Uterus (tissue), 4 donors: ENCODE results near the gene MYL11. TPM values are rescaled to one million over a fixed set of nuclear protein-coding genes. Genes with fewer than 3 reads are reported as not detected.

Experiments used
- DNase-seq, 2 donors: peaks; one replicate each; pipeline ENCODE4 v3.0.0-alpha.2; 2019 to 2020
- H3K27ac ChIP-seq, 2 donors: fragments of 200-600 bp; sonication (generic); 1 replicate in 1 of 2; 2 replicates in 1 of 2; pipeline ENCODE4 v1.5.1; 2016 to 2018
- H3K27me3 ChIP-seq, 2 donors: fragments of 200-600 bp; sonication (generic); one replicate each; pipeline ENCODE4 v1.5.1; 2018 to 2019; ENCODE audit warnings: control low read depth in 1 of 2
- H3K36me3 ChIP-seq, 2 donors: fragments of 200-600 bp; sonication (generic); one replicate each; pipeline ENCODE4 v1.5.1; 2019; ENCODE audit warnings: control low read depth in 1 of 2
- H3K4me1 ChIP-seq, 2 donors: fragments of 200-600 bp; sonication (generic); one replicate each; pipeline ENCODE4 v1.5.1; 2018 to 2019; ENCODE audit warnings: control low read depth in 1 of 2
- H3K4me3 ChIP-seq, 2 donors: fragments of 200-600 bp; sonication (generic); 1 replicate in 1 of 2; 2 replicates in 1 of 2; pipeline ENCODE4 v1.5.1; 2018 to 2019; ENCODE audit warnings: mild to moderate bottlenecking in 1 of 2
- H3K9me3 ChIP-seq, 2 donors: fragments of 200-600 bp; sonication (generic); one replicate each; pipeline ENCODE4 v1.5.1; 2019; ENCODE audit warnings: control low read depth in 1 of 2
- POLR2A ChIP-seq, 2 donors: fragments of 450-650 bp; IDR thresholded peaks; one replicate each; pipeline ENCODE4 v1.6.1; 2016; ENCODE audit warnings: antibody characterized with exemption in 2 of 2, mild to moderate bottlenecking in 1 of 2, moderate library complexity in 1 of 2
- intact Hi-C: fragments of 100-400 bp; cut with DNase I; formaldehyde crosslinking; loops from one replicate; pipeline ENCODE4 v1.15.1; 2023; ENCODE audit warnings: low total_unique reads
- small RNA-seq: library from RNA; depleted of rRNA; stranded (forward); fragments of <200 nt; gene quantifications from one replicate; pipeline ENCODE3, GENCODE V24; 2016
- total RNA-seq, 4 donors: library from RNA; depleted of rRNA in 3 of 4; stranded (reverse); fragments of >200 nt in 3 of 4; gene quantifications; one replicate each; pipeline versions ENCODE4 v1.1.0 to v1.2.4, GENCODE V29; 2014 to 2023
- TF ChIP-seq, protein P1 (sequence below), 4 experiments: fragments of 200-600 bp in 2 of 4; fragments of 450-650 bp in 2 of 4; sonication (generic) in 2 of 4; IDR thresholded peaks; one replicate each; pipeline ENCODE4 v1.5.1; 2016 to 2019; ENCODE audit warnings: antibody characterized with exemption in 4 of 4, mild to moderate bottlenecking in 2 of 4, moderate library complexity in 1 of 4
- donor health status: DM: yes; HTN: yes; CAD: no.

Gene MYL11
- total RNA-seq, 4 donors from 2014 or later, result 1.2 TPM; not detected in 3

DNA sequence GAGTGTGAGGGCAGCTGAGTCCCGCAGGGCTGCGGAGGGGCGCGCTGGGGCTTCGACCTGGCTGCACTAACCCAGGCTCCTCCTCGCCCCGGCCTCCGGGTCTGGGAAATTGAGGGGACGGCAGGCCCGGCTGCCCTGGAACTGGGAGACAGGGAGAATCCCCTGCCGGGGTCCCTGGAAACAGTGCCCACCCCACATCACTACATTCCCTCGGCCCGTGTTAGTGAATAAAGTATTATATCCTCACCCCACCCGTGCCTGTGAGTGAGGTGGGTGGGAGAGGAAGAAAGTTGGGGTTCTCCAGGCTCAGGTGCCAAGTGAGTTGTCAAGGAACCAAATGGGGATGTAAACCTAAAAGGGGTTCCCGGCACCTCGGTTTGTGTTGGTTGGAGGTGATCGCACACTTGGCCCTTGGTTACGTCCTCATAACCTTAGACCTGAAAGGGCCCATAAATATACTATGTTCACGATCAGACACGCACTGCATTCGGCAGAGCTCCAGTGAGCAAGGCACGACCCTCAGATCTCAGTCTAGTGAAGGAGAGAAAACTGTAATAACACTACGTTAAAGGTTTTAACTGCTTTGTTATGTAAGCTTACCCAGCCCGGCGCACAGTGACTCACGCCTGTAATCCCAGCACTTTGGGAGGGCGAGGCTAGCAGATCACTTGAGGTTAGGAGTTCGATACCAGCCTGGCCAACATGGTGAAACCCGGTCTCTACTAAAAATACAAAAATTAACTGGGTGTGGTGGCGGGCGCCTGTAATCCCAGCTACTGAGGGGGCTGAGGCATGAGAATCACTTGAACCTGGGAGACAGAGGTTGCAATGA, 44.0 kb downstream of the MYL11 start:
- H3K4me3 ChIP-seq, result peak overlapping the region; percentile 34 to 50
- peak overlapping the region; percentile 55 to 68 for H3K27ac ChIP-seq
- no peak for TF ChIP-seq POLR2A (IDR thresholded peaks at IDR 0.05)
- TF ChIP-seq, protein P1, sequence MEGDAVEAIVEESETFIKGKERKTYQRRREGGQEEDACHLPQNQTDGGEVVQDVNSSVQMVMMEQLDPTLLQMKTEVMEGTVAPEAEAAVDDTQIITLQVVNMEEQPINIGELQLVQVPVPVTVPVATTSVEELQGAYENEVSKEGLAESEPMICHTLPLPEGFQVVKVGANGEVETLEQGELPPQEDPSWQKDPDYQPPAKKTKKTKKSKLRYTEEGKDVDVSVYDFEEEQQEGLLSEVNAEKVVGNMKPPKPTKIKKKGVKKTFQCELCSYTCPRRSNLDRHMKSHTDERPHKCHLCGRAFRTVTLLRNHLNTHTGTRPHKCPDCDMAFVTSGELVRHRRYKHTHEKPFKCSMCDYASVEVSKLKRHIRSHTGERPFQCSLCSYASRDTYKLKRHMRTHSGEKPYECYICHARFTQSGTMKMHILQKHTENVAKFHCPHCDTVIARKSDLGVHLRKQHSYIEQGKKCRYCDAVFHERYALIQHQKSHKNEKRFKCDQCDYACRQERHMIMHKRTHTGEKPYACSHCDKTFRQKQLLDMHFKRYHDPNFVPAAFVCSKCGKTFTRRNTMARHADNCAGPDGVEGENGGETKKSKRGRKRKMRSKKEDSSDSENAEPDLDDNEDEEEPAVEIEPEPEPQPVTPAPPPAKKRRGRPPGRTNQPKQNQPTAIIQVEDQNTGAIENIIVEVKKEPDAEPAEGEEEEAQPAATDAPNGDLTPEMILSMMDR (IDR thresholded peaks at IDR 0.05), result no peak
- no peaks in the 10 kb centered on the region for H3K36me3 ChIP-seq
- no peak for DNase-seq
- intact Hi-C loops, result no loop called here
- no peaks in the 10 kb centered on the region for H3K27me3 ChIP-seq
- no peaks in the 10 kb centered on the region for H3K4me1 ChIP-seq
- H3K9me3 ChIP-seq, result no peaks in the 10 kb centered on the region

DNA sequence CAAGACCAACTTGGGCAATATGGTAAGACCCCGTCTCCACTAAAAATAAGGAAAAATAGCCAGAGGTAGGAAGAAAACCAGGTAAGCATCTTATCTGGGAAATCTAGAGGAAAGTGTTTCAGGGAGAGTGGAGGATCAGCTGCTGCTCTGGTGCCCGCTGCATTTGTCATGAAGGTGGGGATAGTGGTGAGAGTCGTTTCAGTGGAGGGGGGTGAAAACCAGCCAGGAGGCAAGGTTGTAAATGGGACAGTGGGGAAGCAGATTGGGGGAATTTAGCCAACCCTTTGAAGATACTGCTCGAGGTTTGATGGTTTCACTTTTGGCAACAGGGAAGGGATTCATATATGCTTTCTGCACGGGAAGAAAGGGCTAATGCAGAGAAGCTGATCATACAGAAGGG, 46.4 kb downstream of the MYL11 start:
- Histone ChIP-seq H3K36me3 (no peaks in the 10 kb centered on the region), H3K27me3 (no peaks in the 10 kb centered on the region), H3K27ac (no peak overlapping the region), H3K4me3 (no peak overlapping the region), H3K4me1 (no peaks in the 10 kb centered on the region), H3K9me3 (no peaks in the 10 kb centered on the region)
- DNase-seq, result no peak
- TF ChIP-seq POLR2A (IDR thresholded peaks at IDR 0.05), result no peak
- TF ChIP-seq, protein P1 (IDR thresholded peaks at IDR 0.05), result no peak
- intact Hi-C loops, result no loop called here

Small RNAs within 50 kb of the gene (small RNA-seq; reads per million reads assigned to genes)
- 0.30 reads per million for gene RF00406

Other genes with a start within 250 kb of the MYL11 start
- gene CORO1A, start 191.2 kb upstream of the MYL11 start, total RNA-seq, result 10 to 100 TPM; 12.7 to 30.5 (median 18.2) TPM
- 10 to 100 TPM in 2 of 4 donors, 1 to 10 TPM in 1, not detected in 1; 4.7 to 34.1 (median 27.5) TPM for gene BOLA2B, start 181.1 kb upstream of the MYL11 start, total RNA-seq
- 100 to 1,000 TPM in 1 of 4 donors, 10 to 100 TPM in 3; 10.6 to 142 (median 41.0) TPM for gene SLX1A, start 180.9 kb upstream of the MYL11 start, total RNA-seq
- 10 to 100 TPM in 2 of 4 donors, 1 to 10 TPM in 2; 1.8 to 26.5 (median 9.5) TPM for gene SULT1A3, start 175.5 kb upstream of the MYL11 start, total RNA-seq
- gene NPIPB13, start 126.3 kb upstream of the MYL11 start, total RNA-seq, result 10 to 100 TPM in 3 of 4 donors, 1 to 10 TPM in 1; 1.9 to 38.5 (median 13.5) TPM
- gene CD2BP2, start 19.5 kb upstream of the MYL11 start, total RNA-seq, result 10 to 100 TPM; 27.9 to 74.7 (median 32.8) TPM
- gene TBC1D10B, start 4.3 kb upstream of the MYL11 start, total RNA-seq, result 10 to 100 TPM; 20.7 to 50.1 (median 29.9) TPM
- 1 to 10 TPM in 2 of 4 donors, not detected in 2; 1.0 to 5.3 TPM for gene SEPTIN1, start 7.8 kb downstream of the MYL11 start, total RNA-seq
- 10 to 100 TPM in 3 of 4 donors, 1 to 10 TPM in 1; 2.6 to 21.0 (median 12.7) TPM for gene ZNF48, start 20.6 kb downstream of the MYL11 start, total RNA-seq
- 10 to 100 TPM; 12.2 to 75.3 (median 25.6) TPM for gene ZNF771, start 32.8 kb downstream of the MYL11 start, total RNA-seq
- gene DCTPP1, start 55.2 kb downstream of the MYL11 start, total RNA-seq, result 10 to 100 TPM; 10.2 to 51.5 (median 28.7) TPM
- 10 to 100 TPM; 13.6 to 30.9 (median 17.1) TPM for gene SEPHS2, start 71.1 kb downstream of the MYL11 start, total RNA-seq
- 1 to 10 TPM in 3 of 4 donors, not detected in 1; 3.6 to 5.6 (median 4.7) TPM for gene ITGAL, start 97.9 kb downstream of the MYL11 start, total RNA-seq
- gene ZNF768, start 151.8 kb downstream of the MYL11 start, total RNA-seq, result 10 to 100 TPM in 3 of 4 donors, 1 to 10 TPM in 1; 8.8 to 41.3 (median 28.5) TPM
- 10 to 100 TPM in 2 of 4 donors, 1 to 10 TPM in 2; 3.8 to 16.1 (median 10.2) TPM for gene ZNF747, start 160.1 kb downstream of the MYL11 start, total RNA-seq
- 10 to 100 TPM in 2 of 4 donors, 1 to 10 TPM in 2; 1.5 to 11.3 (median 7.3) TPM for gene ZNF764, start 183.6 kb downstream of the MYL11 start, total RNA-seq
- 10 to 100 TPM in 3 of 4 donors, 1 to 10 TPM in 1; 9.6 to 27.1 (median 12.5) TPM for gene ZNF688, start 196.9 kb downstream of the MYL11 start, total RNA-seq
- 10 to 100 TPM in 2 of 4 donors, 1 to 10 TPM in 2; 6.8 to 37.4 (median 15.2) TPM for gene ZNF785, start 210.9 kb downstream of the MYL11 start, total RNA-seq
- 10 to 100 TPM in 1 of 4 donors, 1 to 10 TPM in 3; 3.1 to 11.5 (median 7.0) TPM for gene ZNF689, start 235.6 kb downstream of the MYL11 start, total RNA-seq